ENCODE results near the gene ATOSB. TPM values are rescaled to one million over a fixed set of nuclear protein-coding genes. Genes with fewer than 3 reads are reported as not detected.
A peak's percentile ranks its signal among the peaks of the same experiment; 100 is the strongest.

Gene ATOSB
- total and polyA plus RNA-seq, 10 donors = 8.7 to 45.0 (median 33.5) TPM

DNA sequence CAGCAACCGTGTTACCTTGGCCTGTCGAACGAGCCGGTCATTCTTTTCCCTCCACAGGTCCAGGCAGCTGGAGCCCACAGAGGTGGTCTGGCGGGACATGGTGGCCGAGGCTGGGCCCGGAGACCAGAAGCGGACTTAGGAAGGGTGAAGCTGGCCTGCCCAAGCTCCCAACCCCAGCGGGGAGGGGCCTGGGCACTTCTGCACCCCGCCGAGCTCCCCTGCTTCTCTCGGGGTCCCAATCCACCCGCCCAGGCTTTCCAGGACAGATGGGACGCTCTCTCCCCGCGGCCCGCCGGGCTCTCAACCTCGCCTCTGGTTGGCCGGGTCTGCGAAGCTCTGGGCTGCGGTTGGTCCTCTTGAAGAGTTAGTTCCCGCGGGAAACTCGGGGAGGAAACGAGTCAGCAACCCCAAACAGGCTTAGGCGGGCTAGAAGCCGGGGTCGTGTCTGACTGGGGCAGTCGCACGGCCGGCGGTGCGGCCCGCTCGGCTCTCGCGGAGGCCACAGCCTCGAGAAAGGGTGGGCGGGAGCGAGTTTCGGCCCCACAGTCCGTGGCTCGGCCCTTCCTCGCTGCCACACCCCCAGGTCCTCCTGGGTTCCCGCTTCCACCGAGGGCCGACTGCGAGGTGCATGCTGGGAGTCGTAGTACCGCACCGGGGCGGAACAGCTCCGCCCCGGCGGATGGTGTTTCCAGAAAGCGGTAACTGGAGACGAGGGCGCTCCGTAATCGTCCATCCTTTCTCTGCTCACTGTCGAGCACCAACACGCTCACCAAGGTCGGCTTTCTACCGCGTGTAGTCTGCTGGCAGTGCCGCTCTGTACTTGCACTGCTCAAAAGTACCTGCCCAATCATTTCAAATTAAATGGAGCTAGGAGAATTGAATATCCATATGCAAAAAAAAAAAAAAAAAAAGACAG is 36.0 kb downstream of the ATOSB start, which contains the start of gene FANCG:
Gene FANCG (minus strand): TSS at position 517 of the 916 bp plus-strand sequence. CDS start 418 bp downstream, at position 99.
- intact Hi-C loops (cut with DNase I; ENCODE audit: low total_unique reads) = no loop called here
- DNase-seq = peak; percentile 98
- TF ChIP-seq POLR2AphosphoS5 (IDR thresholded peaks at IDR 0.05) (peak; percentile 86 to 93 (median 86)), POLR2A (IDR thresholded peaks at IDR 0.05) (peak in 1 of 3 donors; percentile 8)
- TF ChIP-seq, protein P1, sequence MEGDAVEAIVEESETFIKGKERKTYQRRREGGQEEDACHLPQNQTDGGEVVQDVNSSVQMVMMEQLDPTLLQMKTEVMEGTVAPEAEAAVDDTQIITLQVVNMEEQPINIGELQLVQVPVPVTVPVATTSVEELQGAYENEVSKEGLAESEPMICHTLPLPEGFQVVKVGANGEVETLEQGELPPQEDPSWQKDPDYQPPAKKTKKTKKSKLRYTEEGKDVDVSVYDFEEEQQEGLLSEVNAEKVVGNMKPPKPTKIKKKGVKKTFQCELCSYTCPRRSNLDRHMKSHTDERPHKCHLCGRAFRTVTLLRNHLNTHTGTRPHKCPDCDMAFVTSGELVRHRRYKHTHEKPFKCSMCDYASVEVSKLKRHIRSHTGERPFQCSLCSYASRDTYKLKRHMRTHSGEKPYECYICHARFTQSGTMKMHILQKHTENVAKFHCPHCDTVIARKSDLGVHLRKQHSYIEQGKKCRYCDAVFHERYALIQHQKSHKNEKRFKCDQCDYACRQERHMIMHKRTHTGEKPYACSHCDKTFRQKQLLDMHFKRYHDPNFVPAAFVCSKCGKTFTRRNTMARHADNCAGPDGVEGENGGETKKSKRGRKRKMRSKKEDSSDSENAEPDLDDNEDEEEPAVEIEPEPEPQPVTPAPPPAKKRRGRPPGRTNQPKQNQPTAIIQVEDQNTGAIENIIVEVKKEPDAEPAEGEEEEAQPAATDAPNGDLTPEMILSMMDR (IDR thresholded peaks at IDR 0.05 in 8 of 11, conservative IDR thresholded peaks at IDR 0.05 in 3 of 11) = peak in 3 of 11 experiments; percentile 9 to 31 (median 20)
- Histone ChIP-seq H3K9me3 (no peaks in the 10 kb centered on the region), H3K27ac (peak within 1 kb of the TSS; percentile 32 to 93 (median 82)), H3K4me3 (peak within 1 kb of the TSS; percentile 67 to 94 (median 82)), H3K27me3 (replicated peaks in 1 of 7) (no peaks in the 10 kb centered on the region), H3K36me3 (peaks cover 0 to 27% (median 0%) of the 10 kb centered on the region in 6 donors), H3K4me1 (peaks cover 8 to 30% (median 22%) of the 10 kb centered on the region in 6 donors)
- WGBS, 5 donors = 0% methylated on average over 25 to 67 of the region's 67 CpGs

DNA sequence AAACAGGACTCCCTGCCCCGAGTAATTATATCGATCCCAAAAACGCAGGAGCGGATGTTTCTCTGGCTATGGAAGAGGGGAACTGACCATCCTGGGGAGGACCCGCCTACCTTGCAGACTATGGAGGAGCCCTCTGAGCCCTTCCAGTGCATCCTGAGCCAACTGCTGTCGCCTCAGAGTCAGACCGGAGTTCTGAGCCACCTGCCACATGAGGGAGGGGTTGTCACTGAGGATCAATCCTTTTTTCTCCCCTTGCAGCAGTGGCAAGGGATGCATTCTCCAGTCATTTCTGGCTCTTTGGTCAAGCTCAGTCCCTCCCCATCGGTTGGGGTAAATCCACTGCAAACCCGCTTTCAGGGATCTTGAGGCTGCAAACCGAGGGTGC is 36.6 kb downstream of the ATOSB start:
- no peak for DNase-seq
- Histone ChIP-seq H3K4me3 (peak overlapping the region; percentile 67 to 94 (median 82)), H3K36me3 (peaks cover 0 to 34% (median 0%) of the 10 kb centered on the region in 6 donors), H3K9me3 (no peaks in the 10 kb centered on the region), H3K27ac (peak overlapping the region in 7 of 8 donors; percentile 75 to 93 (median 84)), H3K4me1 (peaks cover 8 to 30% (median 22%) of the 10 kb centered on the region in 6 donors), H3K27me3 (replicated peaks in 1 of 7) (no peaks in the 10 kb centered on the region)
- intact Hi-C loops (cut with DNase I; ENCODE audit: low total_unique reads) = no loop called here
- TF ChIP-seq POLR2A (IDR thresholded peaks at IDR 0.05) = no peak
- TF ChIP-seq POLR2AphosphoS5 (IDR thresholded peaks at IDR 0.05) = no peak
- TF ChIP-seq, protein P1 (IDR thresholded peaks at IDR 0.05 in 8 of 11, conservative IDR thresholded peaks at IDR 0.05 in 3 of 11) = no peak
- 4 to 15% (median 8%) methylated on average over 8 to 10 of the region's 10 CpGs for WGBS, 5 donors

DNA sequence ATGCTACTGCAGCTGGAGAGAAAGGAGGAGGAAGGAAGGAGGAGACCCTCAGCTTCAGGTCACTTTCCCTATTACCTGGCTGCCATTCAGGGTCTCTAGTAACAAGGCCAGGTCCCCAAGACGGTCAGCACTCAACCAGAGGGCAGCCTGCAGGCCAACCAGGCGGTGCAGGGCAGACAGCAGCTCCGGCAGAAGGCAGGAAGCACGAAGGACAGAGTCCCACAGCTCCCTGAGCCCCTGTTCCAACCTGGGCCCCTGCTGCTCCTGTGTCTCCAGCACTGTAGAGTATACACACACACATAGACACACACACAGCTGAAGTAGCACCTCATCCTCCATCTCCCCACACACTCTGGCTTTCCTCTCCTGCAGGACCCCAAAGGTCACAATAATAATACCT is 37.6 kb downstream of the ATOSB start:
- Histone ChIP-seq H3K27ac (no peak overlapping the region), H3K36me3 (peaks cover 0 to 37% (median 0%) of the 10 kb centered on the region in 6 donors), H3K9me3 (no peaks in the 10 kb centered on the region), H3K27me3 (replicated peaks in 1 of 7) (no peaks in the 10 kb centered on the region), H3K4me1 (peaks cover 9 to 39% (median 25%) of the 10 kb centered on the region in 6 donors), H3K4me3 (peak overlapping the region in 1 of 8 donors; percentile 88)
- no peak for DNase-seq
- intact Hi-C loops (cut with DNase I; ENCODE audit: low total_unique reads) = no loop called here
- 68 to 92% (median 72%) methylated on average over 4 of the region's 4 CpGs for WGBS, 5 donors
- TF ChIP-seq POLR2A (IDR thresholded peaks at IDR 0.05) (no peak), POLR2AphosphoS5 (IDR thresholded peaks at IDR 0.05) (no peak)
- TF ChIP-seq, protein P1 (IDR thresholded peaks at IDR 0.05 in 8 of 11, conservative IDR thresholded peaks at IDR 0.05 in 3 of 11) = no peak

DNA sequence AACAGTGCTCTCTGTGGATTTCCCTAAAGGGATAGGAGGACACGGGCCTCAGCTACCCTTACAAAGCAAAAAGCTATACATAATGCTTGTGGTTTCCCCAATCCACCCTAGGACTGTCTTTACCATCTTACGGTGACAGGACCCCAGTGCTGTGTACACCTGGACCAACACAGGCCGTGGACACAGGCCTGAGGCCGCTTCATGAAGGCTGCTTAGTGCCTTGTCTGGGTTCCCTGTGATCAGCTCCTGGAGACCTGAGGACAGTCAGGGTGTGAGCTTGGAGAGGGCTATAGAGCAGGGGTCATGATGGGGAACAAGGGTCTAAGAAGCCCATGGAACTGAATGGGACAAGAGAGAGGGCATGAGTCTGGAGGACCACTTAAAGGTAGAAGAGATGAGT is 38.8 kb downstream of the ATOSB start:
- WGBS, 5 donors = 91 to 97% (median 94%) methylated on average over 4 of the region's 4 CpGs
- H3K27ac ChIP-seq = no peak overlapping the region
- TF ChIP-seq, protein P1 (IDR thresholded peaks at IDR 0.05 in 8 of 11, conservative IDR thresholded peaks at IDR 0.05 in 3 of 11) = no peak
- TF ChIP-seq POLR2AphosphoS5 (IDR thresholded peaks at IDR 0.05) (no peak), POLR2A (IDR thresholded peaks at IDR 0.05) (no peak)
- H3K9me3 ChIP-seq = no peaks in the 10 kb centered on the region
- H3K27me3 ChIP-seq (replicated peaks in 1 of 7) = no peaks in the 10 kb centered on the region
- peaks cover 11 to 43% (median 29%) of the 10 kb centered on the region in 6 donors for H3K4me1 ChIP-seq
- no peak for DNase-seq
- H3K36me3 ChIP-seq = peaks cover 0 to 37% (median 0%) of the 10 kb centered on the region in 6 donors
- no peak overlapping the region for H3K4me3 ChIP-seq
- intact Hi-C loops (cut with DNase I; ENCODE audit: low total_unique reads) = no loop called here
